HG03060 (cell line): ENCODE measurements around the gene GNAI2.
"Not testable (repeated sequence)": the region's sequence is repeated elsewhere in the genome, so short reads cannot be mapped to it uniquely, and the experiment has no call there.

Experiments used
- ATAC-seq: cut with Tn5 transposase; IDR thresholded peaks from one replicate; pipeline ENCODE4 v1.9.1; 2021; ENCODE audit warnings: low read depth, moderate number of reproducible peaks; ENCODE audit not compliant: unreplicated experiment

GNAI2 gene

GRCh38 chr3:50221411-50222168, 14.4 kb upstream of the GNAI2 start:
- ATAC-seq: no peak

- no peak for ATAC-seq
Measured at GRCh38 chr3:50222169-50222528, 13.9 kb upstream of the GNAI2 start.

- ATAC-seq: no peak
Measured at GRCh38 chr3:50224639-50225038, 11.4 kb upstream of the GNAI2 start.

GRCh38 chr3:50226888-50227389, 9.1 kb upstream of the GNAI2 start:
- peak; percentile 8 for ATAC-seq

- ATAC-seq: peak; percentile 48
Measured at GRCh38 chr3:50227390-50228183, 8.4 kb upstream of the GNAI2 start.

- not testable (repeated sequence) for ATAC-seq
Measured at GRCh38 chr3:50228184-50228763, 7.7 kb upstream of the GNAI2 start.

- no peak for ATAC-seq
Measured at GRCh38 chr3:50229490-50229889, 6.5 kb upstream of the GNAI2 start.

GRCh38 chr3:50230104-50230793, 5.8 kb upstream of the GNAI2 start:
- ATAC-seq: no peak

- no peak for ATAC-seq
Measured at GRCh38 chr3:50230794-50231125, 5.2 kb upstream of the GNAI2 start.

GRCh38 chr3:50231581-50231980, 4.4 kb upstream of the GNAI2 start:
- no peak for ATAC-seq

GRCh38 chr3:50232303-50232702, 3.7 kb upstream of the GNAI2 start:
- no peak for ATAC-seq

GRCh38 chr3:50233176-50233575, 2.8 kb upstream of the GNAI2 start:
- ATAC-seq: no peak

- no peak for ATAC-seq
Measured at GRCh38 chr3:50236484-50237132, 604 bp downstream of the GNAI2 start.

GRCh38 chr3:50237133-50237651, 1.2 kb downstream of the GNAI2 start:
- no peak for ATAC-seq

- peak; percentile 24 for ATAC-seq
Measured at GRCh38 chr3:50237754-50238548, 1.9 kb downstream of the GNAI2 start.

GRCh38 chr3:50238549-50239026, 2.6 kb downstream of the GNAI2 start:
- no peak for ATAC-seq

- ATAC-seq: no peak
Measured at GRCh38 chr3:50239649-50240048, 3.6 kb downstream of the GNAI2 start.

GRCh38 chr3:50241163-50241562, 5.2 kb downstream of the GNAI2 start:
- no peak for ATAC-seq

GRCh38 chr3:50241713-50242380, 5.8 kb downstream of the GNAI2 start:
- no peak for ATAC-seq
